K562 (cell line): ENCODE measurements around the gene PPL.

Source experiments
- ARID2 ChIP-seq: fragments of 450-650 bp; IDR thresholded peaks from 2 replicates; pipeline ENCODE4 v1.6.1; 2017; ENCODE audit warnings: antibody characterized with exemption, mild to moderate bottlenecking
- FOXM1 ChIP-seq, 2 experiments: fragments of 450-650 bp in 1 of 2; sonication (generic) in 1 of 2; formaldehyde crosslinking in 1 of 2; IDR thresholded peaks; 2 replicates each; pipeline versions ENCODE4 v1.6.1 to v1.9.0; 2017 to 2022; ENCODE audit warnings: low read depth in 2 of 2, mild to moderate bottlenecking in 2 of 2, missing genetic modification reagents in 1 of 2, moderate library complexity in 1 of 2
- GATAD2A ChIP-seq: fragments of 450-650 bp; IDR thresholded peaks from 2 replicates; pipeline ENCODE4 v1.6.1; 2017
- HDAC6 ChIP-seq: IDR thresholded peaks from 2 replicates; pipeline ENCODE4 v1.6.1; 2012; ENCODE audit warnings: low read depth, mild to moderate bottlenecking, control low read depth, inconsistent platforms, low read length, moderate library complexity
- RB1 ChIP-seq: fragments of 450-650 bp; IDR thresholded peaks from 2 replicates; pipeline ENCODE4 v1.6.1; 2017; ENCODE audit warnings: low read depth, mild to moderate bottlenecking
- SREBF1 ChIP-seq: fragments of 150-350 bp; IDR thresholded peaks from 2 replicates; pipeline ENCODE4 v1.6.1; 2014; ENCODE audit warnings: antibody characterized with exemption, low read depth, low read length, borderline replicate concordance
- SRSF3 ChIP-seq: fragments of 200-400 bp; formaldehyde crosslinking; IDR thresholded peaks from 2 replicates; pipeline ENCODE4 v1.6.1; 2016; ENCODE audit warnings: mild to moderate bottlenecking, low read length, moderate library complexity; ENCODE audit not compliant: insufficient read depth
- TCF3 ChIP-seq: sonication (generic); formaldehyde crosslinking; IDR thresholded peaks from 2 replicates; pipeline ENCODE4 v1.4.0; 2020; ENCODE audit warnings: mild to moderate bottlenecking, missing genetic modification reagents
- ZNF24 ChIP-seq: fragments of 450-650 bp; IDR thresholded peaks from 2 replicates; pipeline ENCODE4 v1.6.1; 2016
- TF ChIP-seq, protein P1 (sequence below): sonication (generic); formaldehyde crosslinking; IDR thresholded peaks from 2 replicates; pipeline ENCODE4 v1.8.0; 2022; ENCODE audit warnings: missing genetic modification reagents, mild to moderate bottlenecking, borderline replicate concordance
- TF ChIP-seq, protein P2 (sequence below), 3 experiments: IDR thresholded peaks in 2 of 3; conservative IDR thresholded peaks in 1 of 3; 2 replicates each; pipeline ENCODE4 v1.5.1; 2011 to 2012; ENCODE audit warnings: low read length in 3 of 3, mild to moderate bottlenecking in 3 of 3, control low read depth in 2 of 3, improper control_type of control experiment in 1 of 3, inconsistent platforms in 1 of 3, low read depth in 1 of 3, mixed read lengths in 1 of 3, moderate library complexity in 1 of 3; ENCODE audit not compliant: insufficient read depth in 2 of 3
- TF ChIP-seq, protein P3 (sequence below): fragments of 450-650 bp; IDR thresholded peaks from 2 replicates; pipeline ENCODE4 v1.7.0; 2016; ENCODE audit warnings: borderline replicate concordance

DNA sequence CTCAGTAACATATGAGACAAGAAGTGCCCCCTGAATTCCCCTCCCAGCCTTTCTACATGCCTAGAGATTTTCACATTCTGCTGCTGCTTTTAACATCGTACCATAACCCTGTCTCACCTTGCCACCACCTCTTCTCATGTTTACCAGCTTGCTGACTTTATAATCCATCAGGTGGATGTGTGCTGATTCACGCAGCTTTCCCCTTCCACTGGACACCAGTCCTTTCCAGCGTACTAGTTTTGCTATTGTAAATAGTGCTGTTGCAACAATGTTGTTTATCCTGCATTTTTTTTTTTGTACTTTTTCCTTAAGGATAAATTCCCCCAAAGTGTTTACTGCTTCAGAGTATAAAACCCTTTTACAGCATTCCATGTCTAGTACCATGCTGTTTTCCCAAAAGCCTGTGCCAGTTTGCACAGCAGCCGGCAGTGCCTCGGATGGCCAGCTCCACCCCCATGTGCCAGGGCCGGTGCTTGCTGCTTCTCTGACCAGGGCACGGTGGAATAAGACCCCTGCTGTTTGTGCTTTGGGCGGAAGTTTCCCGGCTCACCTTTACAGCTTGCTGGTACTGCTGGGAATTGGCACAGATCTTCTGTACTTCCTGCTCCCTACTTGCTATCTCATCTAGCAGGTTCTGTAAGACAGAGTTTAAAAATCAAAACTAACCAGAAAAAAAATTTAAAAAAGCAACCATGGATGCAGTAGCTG lies 48.4 kb downstream of the PPL start:
- TF ChIP-seq FOXM1 (IDR thresholded peaks at IDR 0.05; ENCODE audit: low read depth) (no peak), FOXM1 (CRISPR knock-in tag; IDR thresholded peaks at IDR 0.05; ENCODE audit: low read depth) (no peak), SREBF1 (no peak), SRSF3 (no peak), ARID2 (no peak), TCF3 (CRISPR knock-in tag) (no peak), ZNF24 (no peak), HDAC6 (no peak), RB1 (no peak), GATAD2A (no peak)
- TF ChIP-seq, protein P1, sequence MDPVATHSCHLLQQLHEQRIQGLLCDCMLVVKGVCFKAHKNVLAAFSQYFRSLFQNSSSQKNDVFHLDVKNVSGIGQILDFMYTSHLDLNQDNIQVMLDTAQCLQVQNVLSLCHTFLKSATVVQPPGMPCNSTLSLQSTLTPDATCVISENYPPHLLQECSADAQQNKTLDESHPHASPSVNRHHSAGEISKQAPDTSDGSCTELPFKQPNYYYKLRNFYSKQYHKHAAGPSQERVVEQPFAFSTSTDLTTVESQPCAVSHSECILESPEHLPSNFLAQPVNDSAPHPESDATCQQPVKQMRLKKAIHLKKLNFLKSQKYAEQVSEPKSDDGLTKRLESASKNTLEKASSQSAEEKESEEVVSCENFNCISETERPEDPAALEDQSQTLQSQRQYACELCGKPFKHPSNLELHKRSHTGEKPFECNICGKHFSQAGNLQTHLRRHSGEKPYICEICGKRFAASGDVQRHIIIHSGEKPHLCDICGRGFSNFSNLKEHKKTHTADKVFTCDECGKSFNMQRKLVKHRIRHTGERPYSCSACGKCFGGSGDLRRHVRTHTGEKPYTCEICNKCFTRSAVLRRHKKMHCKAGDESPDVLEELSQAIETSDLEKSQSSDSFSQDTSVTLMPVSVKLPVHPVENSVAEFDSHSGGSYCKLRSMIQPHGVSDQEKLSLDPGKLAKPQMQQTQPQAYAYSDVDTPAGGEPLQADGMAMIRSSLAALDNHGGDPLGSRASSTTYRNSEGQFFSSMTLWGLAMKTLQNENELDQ, result no peak
- TF ChIP-seq, protein P2, sequence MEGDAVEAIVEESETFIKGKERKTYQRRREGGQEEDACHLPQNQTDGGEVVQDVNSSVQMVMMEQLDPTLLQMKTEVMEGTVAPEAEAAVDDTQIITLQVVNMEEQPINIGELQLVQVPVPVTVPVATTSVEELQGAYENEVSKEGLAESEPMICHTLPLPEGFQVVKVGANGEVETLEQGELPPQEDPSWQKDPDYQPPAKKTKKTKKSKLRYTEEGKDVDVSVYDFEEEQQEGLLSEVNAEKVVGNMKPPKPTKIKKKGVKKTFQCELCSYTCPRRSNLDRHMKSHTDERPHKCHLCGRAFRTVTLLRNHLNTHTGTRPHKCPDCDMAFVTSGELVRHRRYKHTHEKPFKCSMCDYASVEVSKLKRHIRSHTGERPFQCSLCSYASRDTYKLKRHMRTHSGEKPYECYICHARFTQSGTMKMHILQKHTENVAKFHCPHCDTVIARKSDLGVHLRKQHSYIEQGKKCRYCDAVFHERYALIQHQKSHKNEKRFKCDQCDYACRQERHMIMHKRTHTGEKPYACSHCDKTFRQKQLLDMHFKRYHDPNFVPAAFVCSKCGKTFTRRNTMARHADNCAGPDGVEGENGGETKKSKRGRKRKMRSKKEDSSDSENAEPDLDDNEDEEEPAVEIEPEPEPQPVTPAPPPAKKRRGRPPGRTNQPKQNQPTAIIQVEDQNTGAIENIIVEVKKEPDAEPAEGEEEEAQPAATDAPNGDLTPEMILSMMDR (IDR thresholded peaks at IDR 0.05 in 2 of 3, conservative IDR thresholded peaks at IDR 0.05 in 1 of 3; ENCODE audit: insufficient read depth in 2 of 3, low read depth in 1 of 3, low read length in 3 of 3), result no peak
- TF ChIP-seq, protein P3, sequence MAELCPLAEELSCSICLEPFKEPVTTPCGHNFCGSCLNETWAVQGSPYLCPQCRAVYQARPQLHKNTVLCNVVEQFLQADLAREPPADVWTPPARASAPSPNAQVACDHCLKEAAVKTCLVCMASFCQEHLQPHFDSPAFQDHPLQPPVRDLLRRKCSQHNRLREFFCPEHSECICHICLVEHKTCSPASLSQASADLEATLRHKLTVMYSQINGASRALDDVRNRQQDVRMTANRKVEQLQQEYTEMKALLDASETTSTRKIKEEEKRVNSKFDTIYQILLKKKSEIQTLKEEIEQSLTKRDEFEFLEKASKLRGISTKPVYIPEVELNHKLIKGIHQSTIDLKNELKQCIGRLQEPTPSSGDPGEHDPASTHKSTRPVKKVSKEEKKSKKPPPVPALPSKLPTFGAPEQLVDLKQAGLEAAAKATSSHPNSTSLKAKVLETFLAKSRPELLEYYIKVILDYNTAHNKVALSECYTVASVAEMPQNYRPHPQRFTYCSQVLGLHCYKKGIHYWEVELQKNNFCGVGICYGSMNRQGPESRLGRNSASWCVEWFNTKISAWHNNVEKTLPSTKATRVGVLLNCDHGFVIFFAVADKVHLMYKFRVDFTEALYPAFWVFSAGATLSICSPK, result no peak
